Right lobe of liver (tissue), 4 donors: Measurements from ENCODE around the gene APOBEC3H.
"Not testable (repeated sequence)": the region's sequence is repeated elsewhere in the genome, so short reads cannot be mapped to it uniquely, and the experiment has no call there.

Experiments used
- POLR2A ChIP-seq: fragments of 450-650 bp; IDR thresholded peaks from one replicate; pipeline ENCODE4 v1.6.1; 2017; ENCODE audit warnings: antibody characterized with exemption, mild to moderate bottlenecking
- TF ChIP-seq, protein P1 (sequence below), 4 donors: fragments of 200-600 bp in 3 of 4; fragments of 450-650 bp in 1 of 4; IDR thresholded peaks; one replicate each; pipeline versions ENCODE4 v1.5.1 to v1.8.0; 2016 to 2022; ENCODE audit warnings: antibody characterized with exemption in 4 of 4, mild to moderate bottlenecking in 2 of 4
- donor health status: DM: no; HTN: no; CAD: no.
- donor health status: DM: no; HTN: no; CAD: no.
- donor health status: DM: no; HTN: yes; CAD: no.

- TF ChIP-seq, protein P1, sequence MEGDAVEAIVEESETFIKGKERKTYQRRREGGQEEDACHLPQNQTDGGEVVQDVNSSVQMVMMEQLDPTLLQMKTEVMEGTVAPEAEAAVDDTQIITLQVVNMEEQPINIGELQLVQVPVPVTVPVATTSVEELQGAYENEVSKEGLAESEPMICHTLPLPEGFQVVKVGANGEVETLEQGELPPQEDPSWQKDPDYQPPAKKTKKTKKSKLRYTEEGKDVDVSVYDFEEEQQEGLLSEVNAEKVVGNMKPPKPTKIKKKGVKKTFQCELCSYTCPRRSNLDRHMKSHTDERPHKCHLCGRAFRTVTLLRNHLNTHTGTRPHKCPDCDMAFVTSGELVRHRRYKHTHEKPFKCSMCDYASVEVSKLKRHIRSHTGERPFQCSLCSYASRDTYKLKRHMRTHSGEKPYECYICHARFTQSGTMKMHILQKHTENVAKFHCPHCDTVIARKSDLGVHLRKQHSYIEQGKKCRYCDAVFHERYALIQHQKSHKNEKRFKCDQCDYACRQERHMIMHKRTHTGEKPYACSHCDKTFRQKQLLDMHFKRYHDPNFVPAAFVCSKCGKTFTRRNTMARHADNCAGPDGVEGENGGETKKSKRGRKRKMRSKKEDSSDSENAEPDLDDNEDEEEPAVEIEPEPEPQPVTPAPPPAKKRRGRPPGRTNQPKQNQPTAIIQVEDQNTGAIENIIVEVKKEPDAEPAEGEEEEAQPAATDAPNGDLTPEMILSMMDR (IDR thresholded peaks at IDR 0.05), result not testable (repeated sequence)
- not testable (repeated sequence) for TF ChIP-seq POLR2A
Measured at GRCh38 chr22:39049486-39049885, 47.6 kb upstream of the APOBEC3H start.
